CD4-positive, alpha-beta T cell (primary cell): ENCODE measurements around the gene C2orf72. TPM values are rescaled to one million over a fixed set of nuclear protein-coding genes. Genes with fewer than 3 reads are reported as not detected.

Experiments used
- ATAC-seq: fragments of 200-7000 bp; cut with Tn5 transposase; one replicate; pipeline ENCODE4 v1.10.0; 2022; ENCODE audit warnings: mild to moderate bottlenecking; ENCODE audit not compliant: poor library complexity
- CTCF ChIA-PET: fragments of 350-600 bp; sonication (Branson Sonifier 250); formaldehyde crosslinking; loops from one replicate; lab custom pipeline; 2021; ENCODE audit warnings: antibody characterized with exemption, inconsistent platforms; lab: Charles Lee
- POLR2A ChIA-PET: fragments of 350-600 bp; sonication (Branson Sonifier 250); formaldehyde crosslinking; loops from one replicate; lab custom pipeline; 2021; ENCODE audit warnings: antibody characterized with exemption, inconsistent platforms; lab: Charles Lee
- DNase-seq, 14 experiments: peaks; one replicate each; pipeline ENCODE4 v3.0.0-alpha.2; 2013 to 2020; ENCODE audit warnings: mixed read lengths in 2 of 14
- H3K27ac ChIP-seq, 2 donors: one replicate each; pipeline versions ENCODE4 v1.5.1 to v1.7.0; 2013; ENCODE audit warnings: low read length in 2 of 2, low read depth in 1 of 2, mild to moderate bottlenecking in 1 of 2
- H3K27me3 ChIP-seq, 2 experiments: 1 replicate in 1 of 2; 2 replicates in 1 of 2; pipeline versions ENCODE4 v1.6.1 to v1.7.0; 2013; ENCODE audit warnings: low read length in 2 of 2, control low read depth in 1 of 2, mild to moderate bottlenecking in 1 of 2, moderate library complexity in 1 of 2; ENCODE audit not compliant: insufficient read depth in 2 of 2, control insufficient read depth in 1 of 2
- H3K36me3 ChIP-seq: one replicate; pipeline ENCODE4 v1.6.1; 2013; ENCODE audit warnings: low read length, control low read depth; ENCODE audit not compliant: insufficient read depth
- H3K4me1 ChIP-seq: one replicate; pipeline ENCODE4 v1.6.1; 2013; ENCODE audit warnings: low read length, control low read depth; ENCODE audit not compliant: insufficient read depth
- H3K4me3 ChIP-seq: one replicate; pipeline ENCODE4 v1.5.1; 2013; ENCODE audit warnings: mild to moderate bottlenecking, low read length, moderate library complexity
- H3K9me3 ChIP-seq, 2 experiments: 1 replicate in 1 of 2; 2 replicates in 1 of 2; pipeline versions ENCODE4 v1.6.1 to v1.7.0; 2013; ENCODE audit warnings: low read length in 2 of 2, mild to moderate bottlenecking in 2 of 2, control low read depth in 1 of 2, moderate library complexity in 1 of 2; ENCODE audit not compliant: control insufficient read depth in 1 of 2, insufficient read depth in 1 of 2
- H3K27ac Mint-ChIP-seq: one replicate; pipeline ENCODE4 v1.8.0; 2020; ENCODE audit warnings: mixed read lengths
- H3K27me3 Mint-ChIP-seq: one replicate; pipeline ENCODE4 v1.8.0; 2021; ENCODE audit warnings: mixed read lengths
- H3K36me3 Mint-ChIP-seq: one replicate; pipeline ENCODE4 v1.8.0; 2021; ENCODE audit warnings: low read depth, mixed read lengths
- H3K4me1 Mint-ChIP-seq: one replicate; pipeline ENCODE4 v1.8.0; 2021; ENCODE audit warnings: low read depth, mixed read lengths
- H3K4me3 Mint-ChIP-seq: one replicate; pipeline ENCODE4 v1.8.0; 2020; ENCODE audit warnings: mild to moderate bottlenecking, mixed read lengths
- H3K9me3 Mint-ChIP-seq: one replicate; pipeline ENCODE4 v1.8.0; 2020; ENCODE audit warnings: mixed read lengths
- CTCF ChIP-seq: fragments of 200-600 bp; IDR thresholded peaks from one replicate; pipeline ENCODE4 v1.8.0; 2022; ENCODE audit warnings: antibody characterized with exemption, mild to moderate bottlenecking
- intact Hi-C, 2 experiments: fragments of 100-400 bp; cut with DNase I in 1 of 2; cut with micrococcal nuclease in 1 of 2; formaldehyde crosslinking; loops; one replicate each; pipeline versions ENCODE4 v1.15.1 to v1.9.0; 2023 to 2025; cut with DNase I, micrococcal nuclease
- total RNA-seq, 174 experiments: library from RNA in 2 of 174; stranded (reverse) in 2 of 174; gene quantifications; one replicate each; pipeline ENCODE4 v1.2.3 and lab custom pipeline; 2021 to 2026

Gene C2orf72
- total RNA-seq, 2 experiments from 2014 or later, result not detected

- peaks cover 57% of the 10 kb centered on the region for H3K27me3 Mint-ChIP-seq
Measured at GRCh38 chr2:231000211-231000904, 37.0 kb upstream of the C2orf72 start.

DNA sequence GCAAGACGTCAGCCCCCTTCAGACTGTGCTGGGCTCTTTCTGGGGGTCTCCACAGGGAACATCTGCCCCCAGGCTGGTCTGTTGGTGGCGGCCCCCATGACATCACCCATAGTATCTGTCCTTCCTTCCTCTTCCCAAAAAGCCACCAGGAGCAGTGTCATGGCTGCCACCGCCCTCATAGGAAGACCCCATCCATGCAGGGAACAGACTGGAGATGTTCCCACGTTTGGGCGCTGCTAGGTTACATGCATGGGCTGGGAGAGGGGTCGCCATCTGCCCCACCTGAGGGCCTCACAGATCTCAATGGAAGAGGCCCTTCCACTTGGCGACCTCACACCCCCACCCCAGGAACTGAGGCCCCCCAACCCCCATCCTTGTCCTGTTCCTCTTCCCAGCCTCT, 36.3 kb upstream of the C2orf72 start:
- intact Hi-C loops, result no loop called here
- DNase-seq, result no peak
- no peaks in the 10 kb centered on the region for H3K4me1 ChIP-seq
- no peaks in the 10 kb centered on the region for H3K36me3 ChIP-seq
- no peak for TF ChIP-seq CTCF
- no peaks in the 10 kb centered on the region for H3K36me3 Mint-ChIP-seq
- no peak for ATAC-seq
- peaks cover 55% of the 10 kb centered on the region for H3K27me3 Mint-ChIP-seq
- H3K9me3 Mint-ChIP-seq, result peaks cover 8% of the 10 kb centered on the region
- H3K27ac ChIP-seq, result no peak overlapping the region
- peaks cover 6 to 26% of the 10 kb centered on the region in 2 experiments for H3K27me3 ChIP-seq
- no peak overlapping the region for H3K27ac Mint-ChIP-seq
- POLR2A ChIA-PET, result no interaction called here
- CTCF ChIA-PET, result no interaction called here
- no peak overlapping the region for H3K4me3 Mint-ChIP-seq
- no peaks in the 10 kb centered on the region for H3K4me1 Mint-ChIP-seq
- peaks cover 4 to 9% of the 10 kb centered on the region in 2 experiments for H3K9me3 ChIP-seq
- H3K4me3 ChIP-seq, result no peak overlapping the region

More at GRCh38 chr2:231000211-231000904, 37.0 kb upstream of the C2orf72 start:
- Mint-ChIP-seq H3K9me3 (peaks cover 5% of the 10 kb centered on the region), H3K27ac (no peak overlapping the region), H3K4me3 (no peak overlapping the region), H3K4me1 (no peaks in the 10 kb centered on the region), H3K36me3 (no peaks in the 10 kb centered on the region)
- no peak for DNase-seq
- ChIA-PET CTCF (no interaction called here), POLR2A (no interaction called here)
- intact Hi-C loops, result no loop called here
- Histone ChIP-seq H3K27me3 (peaks cover 6 to 26% of the 10 kb centered on the region in 2 experiments), H3K27ac (no peak overlapping the region), H3K4me1 (no peaks in the 10 kb centered on the region), H3K9me3 (peaks cover 4 to 14% of the 10 kb centered on the region in 2 experiments), H3K4me3 (no peak overlapping the region), H3K36me3 (no peaks in the 10 kb centered on the region)
- ATAC-seq, result no peak
- no peak for TF ChIP-seq CTCF

DNA sequence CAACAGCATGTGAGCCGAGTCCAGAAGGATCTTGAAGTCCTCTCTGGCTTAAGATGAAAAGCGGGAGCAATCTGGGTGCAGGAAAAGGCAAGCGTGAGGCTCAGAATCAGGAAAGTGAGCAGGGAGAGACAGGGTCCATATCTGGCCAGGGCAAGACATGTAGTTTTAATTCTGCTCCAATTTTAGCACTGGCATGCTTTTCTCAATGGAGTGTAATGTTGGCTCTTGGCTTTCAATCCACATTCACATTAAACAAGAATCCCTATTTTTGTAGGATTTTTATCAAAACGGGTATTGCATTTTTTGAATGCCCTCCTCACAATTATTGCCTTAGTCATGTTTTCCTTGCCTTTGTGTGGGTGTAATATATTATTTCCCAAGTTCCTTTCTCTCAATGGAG, 35.4 kb upstream of the C2orf72 start:
- Histone ChIP-seq H3K36me3 (no peaks in the 10 kb centered on the region), H3K4me3 (no peak overlapping the region), H3K9me3 (peaks cover 3 to 6% of the 10 kb centered on the region in 2 experiments), H3K27me3 (peaks cover 6 to 26% of the 10 kb centered on the region in 2 experiments), H3K4me1 (no peaks in the 10 kb centered on the region), H3K27ac (no peak overlapping the region)
- no peak for TF ChIP-seq CTCF
- ATAC-seq, result no peak
- Mint-ChIP-seq H3K27me3 (peaks cover 53% of the 10 kb centered on the region), H3K9me3 (peaks cover 6% of the 10 kb centered on the region), H3K36me3 (no peaks in the 10 kb centered on the region), H3K27ac (no peak overlapping the region), H3K4me3 (no peak overlapping the region), H3K4me1 (no peaks in the 10 kb centered on the region)
- CTCF ChIA-PET, result no interaction called here
- DNase-seq, result no peak
- POLR2A ChIA-PET, result no interaction called here
- intact Hi-C loops, result no loop called here
